ENCODE data around the gene ZNF225.

DNA sequence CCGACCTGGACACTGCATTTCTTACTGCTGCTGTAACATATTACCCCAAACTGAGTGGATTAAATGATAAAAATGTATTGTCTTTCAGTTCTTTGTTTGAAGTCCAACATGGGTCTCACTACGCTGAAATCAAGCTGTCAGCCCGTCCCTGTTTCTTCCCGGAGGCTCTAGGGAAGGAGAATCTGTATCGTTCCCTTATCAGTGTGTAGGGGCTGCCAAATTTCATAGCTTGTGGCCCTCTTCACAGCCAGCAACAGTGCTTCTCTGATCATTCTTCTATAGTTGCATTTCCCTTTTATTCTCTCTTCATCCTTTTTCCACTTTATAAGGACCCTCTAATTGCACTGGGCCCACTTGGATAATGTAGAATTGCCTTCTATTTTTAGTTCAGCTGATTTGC lies 38.3 kb downstream of the ZNF225 start:
- TF ChIP-seq, protein P1, sequence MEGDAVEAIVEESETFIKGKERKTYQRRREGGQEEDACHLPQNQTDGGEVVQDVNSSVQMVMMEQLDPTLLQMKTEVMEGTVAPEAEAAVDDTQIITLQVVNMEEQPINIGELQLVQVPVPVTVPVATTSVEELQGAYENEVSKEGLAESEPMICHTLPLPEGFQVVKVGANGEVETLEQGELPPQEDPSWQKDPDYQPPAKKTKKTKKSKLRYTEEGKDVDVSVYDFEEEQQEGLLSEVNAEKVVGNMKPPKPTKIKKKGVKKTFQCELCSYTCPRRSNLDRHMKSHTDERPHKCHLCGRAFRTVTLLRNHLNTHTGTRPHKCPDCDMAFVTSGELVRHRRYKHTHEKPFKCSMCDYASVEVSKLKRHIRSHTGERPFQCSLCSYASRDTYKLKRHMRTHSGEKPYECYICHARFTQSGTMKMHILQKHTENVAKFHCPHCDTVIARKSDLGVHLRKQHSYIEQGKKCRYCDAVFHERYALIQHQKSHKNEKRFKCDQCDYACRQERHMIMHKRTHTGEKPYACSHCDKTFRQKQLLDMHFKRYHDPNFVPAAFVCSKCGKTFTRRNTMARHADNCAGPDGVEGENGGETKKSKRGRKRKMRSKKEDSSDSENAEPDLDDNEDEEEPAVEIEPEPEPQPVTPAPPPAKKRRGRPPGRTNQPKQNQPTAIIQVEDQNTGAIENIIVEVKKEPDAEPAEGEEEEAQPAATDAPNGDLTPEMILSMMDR (IDR thresholded peaks at IDR 0.05), result no peak
- no peak for TF ChIP-seq POLR2AphosphoS5 (IDR thresholded peaks at IDR 0.05; ENCODE audit: insufficient read depth in 1 of 2, low read depth in 1 of 2)
